HCT116 (cell line): ENCODE data around the gene PTGER1. TPM values are rescaled to one million over a fixed set of nuclear protein-coding genes. Genes with fewer than 3 reads are reported as not detected.

Experiments
- ATAC-seq: fragments of 200-7000 bp; cut with Tn5 transposase; 2 replicates; pipeline ENCODE4 v1.9.1; 2020; ENCODE audit warnings: mild to moderate bottlenecking, moderate library complexity
- Bru-seq: library from RNA; stranded (reverse); fragments of 400-500 nt; gene quantifications from one replicate; lab custom pipeline; 2021; lab: Mats Ljungman, UMichigan
- BruChase-seq, 2 experiments: library from RNA; stranded (reverse); fragments of 400-500 nt; gene quantifications; one replicate each; lab custom pipeline; 2021; lab: Mats Ljungman, UMichigan
- BruUV-seq: library from RNA; stranded (reverse); fragments of 400-500 nt; replicated peaks from 2 replicates; lab custom pipeline; 2021; lab: Mats Ljungman, UMichigan
- CTCF ChIA-PET: fragments of 300-600 bp; sonication (Branson Sonifier 250); formaldehyde crosslinking; loops from one replicate; lab custom pipeline; 2021; ENCODE audit warnings: antibody characterized with exemption; lab: Charles Lee
- POLR2A ChIA-PET: fragments of 300-600, 350-600 bp; sonication (Branson Sonifier 250); formaldehyde crosslinking; loops from one replicate; lab custom pipeline; 2021; ENCODE audit warnings: antibody characterized with exemption; lab: Charles Lee
- RAD21 ChIA-PET, 2 experiments: fragments of 300-600 bp; sonication (Branson Sonifier 250); formaldehyde crosslinking; loops; one replicate each; lab custom pipeline; 2023; ENCODE audit warnings: low total read pairs in 2 of 2; ENCODE audit not compliant: uncharacterized antibody in 2 of 2, unreplicated experiment in 2 of 2, low non-redundant PET in 1 of 2; lab: Charles Lee
- DNase-seq: peaks from one replicate; pipeline ENCODE4 v3.0.0-alpha.2; 2010; ENCODE audit warnings: low read depth, low spot score
- H2AFZ ChIP-seq: fragments of 200-600 bp; shearing (Covaris generic), sonication (generic); 2 replicates; pipeline ENCODE4 v1.6.1; 2017; ENCODE audit warnings: low read depth, mixed run types, mixed read lengths, antibody characterized with exemption, low read length; ENCODE audit not compliant: poor library complexity, severe bottlenecking
- H3K27ac ChIP-seq: 2 replicates; pipeline ENCODE4 v1.5.1; 2012; ENCODE audit warnings: low read depth, low read length
- H3K27me3 ChIP-seq: fragments of 200-600 bp; sonication (generic); 2 replicates; pipeline ENCODE4 v1.6.1; 2016; ENCODE audit warnings: mixed run types, low read length, mixed read lengths; ENCODE audit not compliant: insufficient read depth
- H3K36me3 ChIP-seq, 2 experiments: fragments of 200-500 bp in 1 of 2; fragments of 200-600 bp in 1 of 2; sonication (Bioruptor generic) in 1 of 2; sonication (generic) in 1 of 2; 2 replicates each; pipeline versions ENCODE4 v1.5.1 to v1.6.1; 2014 to 2016; ENCODE audit warnings: low read length in 2 of 2, inconsistent platforms in 1 of 2, mixed read lengths in 1 of 2, mixed run types in 1 of 2; ENCODE audit not compliant: insufficient read depth in 2 of 2, control insufficient read depth in 1 of 2
- H3K4me1 ChIP-seq, 2 experiments: fragments of 200-600 bp in 1 of 2; sonication (generic) in 1 of 2; 2 replicates each; pipeline versions ENCODE4 v1.5.1 to v1.6.1; 2012 to 2017; ENCODE audit warnings: low read length in 2 of 2, inconsistent platforms in 1 of 2, mild to moderate bottlenecking in 1 of 2, mixed read lengths in 1 of 2, mixed run types in 1 of 2, moderate library complexity in 1 of 2; ENCODE audit not compliant: insufficient read depth in 2 of 2, control insufficient read depth in 1 of 2
- H3K4me2 ChIP-seq: fragments of 200-600 bp; sonication (generic); 2 replicates; pipeline ENCODE4 v1.6.1; 2017; ENCODE audit warnings: mixed run types, low read length, mixed read lengths
- H3K4me3 ChIP-seq, 2 experiments: fragments of 200-600 bp in 1 of 2; sonication (generic) in 1 of 2; replicated peaks in 1 of 2; 2 replicates each; pipeline ENCODE4 v1.5.1; 2011 to 2016; ENCODE audit warnings: low read length in 2 of 2, control low read depth in 1 of 2, low read depth in 1 of 2, mild to moderate bottlenecking in 1 of 2, mixed read lengths in 1 of 2, mixed run types in 1 of 2
- H3K79me2 ChIP-seq: fragments of 200-600 bp; sonication (generic); 2 replicates; pipeline ENCODE4 v1.6.1; 2017; ENCODE audit warnings: mild to moderate bottlenecking, mixed run types, low read length, moderate library complexity, mixed read lengths; ENCODE audit not compliant: insufficient read depth
- H3K9ac ChIP-seq: fragments of 200-600 bp; sonication (generic); 2 replicates; pipeline ENCODE4 v1.6.1; 2016; ENCODE audit warnings: low read length, mixed read lengths
- H3K9me2 ChIP-seq: fragments of 200-600 bp; sonication (generic), shearing (Covaris generic); 2 replicates; pipeline ENCODE4 v1.6.1; 2017; ENCODE audit warnings: mixed run types, mild to moderate bottlenecking, moderate library complexity; ENCODE audit not compliant: insufficient read depth
- H3K9me3 ChIP-seq, 2 experiments: fragments of 200-500 bp in 1 of 2; fragments of 200-600 bp in 1 of 2; sonication (Bioruptor generic) in 1 of 2; sonication (generic) in 1 of 2; 2 replicates each; pipeline ENCODE4 v1.6.1; 2014 to 2017; ENCODE audit warnings: low read length in 2 of 2, mixed read lengths in 2 of 2, inconsistent platforms in 1 of 2, low read depth in 1 of 2, mild to moderate bottlenecking in 1 of 2, mixed run types in 1 of 2, moderate library complexity in 1 of 2; ENCODE audit not compliant: control insufficient read depth in 1 of 2, insufficient read depth in 1 of 2
- H4K20me1 ChIP-seq: fragments of 200-600 bp; sonication (generic), shearing (Covaris generic); 2 replicates; pipeline ENCODE4 v1.6.1; 2017; ENCODE audit warnings: mixed run types, mild to moderate bottlenecking, moderate library complexity; ENCODE audit not compliant: insufficient read depth
- CBX3 ChIP-seq: IDR thresholded peaks from 2 replicates; pipeline ENCODE4 v1.6.1; 2012; ENCODE audit warnings: low read depth
- FOSL1 ChIP-seq: IDR thresholded peaks from 2 replicates; pipeline ENCODE4 v1.6.1; 2012; ENCODE audit warnings: low read depth
- ZFX ChIP-seq: fragments of 450-650 bp; IDR thresholded peaks from 2 replicates; pipeline ENCODE4 v1.6.1; 2017
- intact Hi-C: fragments of 100-400 bp; cut with micrococcal nuclease; formaldehyde crosslinking; loops from 2 replicates; pipeline ENCODE4 v1.10.0; 2022
- long read RNA-seq: library from polyadenylated mRNA; unstranded; transcript quantifications from one replicate; pipeline ENCODE4 v2.0.0, GENCODE V29; 2021; ENCODE audit not compliant: unreplicated experiment
- polyA plus RNA-seq: library from polyadenylated mRNA; unstranded; fragments of >200 nt; gene quantifications from 2 replicates; pipeline ENCODE4 v1.2.1, GENCODE V29; 2012; ENCODE audit warnings: missing spikeins
- total RNA-seq: library from RNA; stranded (reverse); gene quantifications from one replicate; pipeline ENCODE4 v1.2.1, GENCODE V29; 2021; ENCODE audit not compliant: unreplicated experiment
- TF ChIP-seq, protein P1 (sequence below), 3 experiments: fragments of 200-600 bp in 1 of 3; sonication (generic) in 1 of 3; IDR thresholded peaks in 2 of 3; conservative IDR thresholded peaks in 1 of 3; 2 replicates each; pipeline ENCODE4 v1.5.1; 2012 to 2017; ENCODE audit warnings: low read depth in 2 of 3, low read length in 2 of 3, antibody characterized with exemption in 1 of 3, borderline replicate concordance in 1 of 3, control low read depth in 1 of 3, mild to moderate bottlenecking in 1 of 3, mixed read lengths in 1 of 3, mixed run types in 1 of 3, moderate library complexity in 1 of 3; ENCODE audit not compliant: insufficient read depth in 1 of 3

Gene PTGER1, protein sequence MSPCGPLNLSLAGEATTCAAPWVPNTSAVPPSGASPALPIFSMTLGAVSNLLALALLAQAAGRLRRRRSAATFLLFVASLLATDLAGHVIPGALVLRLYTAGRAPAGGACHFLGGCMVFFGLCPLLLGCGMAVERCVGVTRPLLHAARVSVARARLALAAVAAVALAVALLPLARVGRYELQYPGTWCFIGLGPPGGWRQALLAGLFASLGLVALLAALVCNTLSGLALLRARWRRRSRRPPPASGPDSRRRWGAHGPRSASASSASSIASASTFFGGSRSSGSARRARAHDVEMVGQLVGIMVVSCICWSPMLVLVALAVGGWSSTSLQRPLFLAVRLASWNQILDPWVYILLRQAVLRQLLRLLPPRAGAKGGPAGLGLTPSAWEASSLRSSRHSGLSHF
- total RNA-seq (1.1 TPM), Bru-seq, nascent RNA (percentile 27 among the genes with signal in this experiment), BruChase-seq, experiment 1, labeled RNA remaining after a 6-hour chase (percentile 44 among the genes with signal in this experiment), BruChase-seq, experiment 2, labeled RNA remaining after a 2-hour chase (percentile 43 among the genes with signal in this experiment)
- 0.47 and 0.55 TPM in 2 replicates for polyA plus RNA-seq
- long read RNA-seq: 0 reads

- Histone ChIP-seq H4K20me1 (no peaks in the 10 kb centered on the region), H3K9me2 (no peaks in the 10 kb centered on the region), H3K27ac (peak within 1 kb of the TSS; percentile 51; the same call in 1 of the 2 replicates), H3K27me3 (no peaks in the 10 kb centered on the region), H3K36me3 (peaks cover 9 to 10% of the 10 kb centered on the region in 2 experiments; a peak in 3 of 4 replicates), H2AFZ (no peak within 1 kb of the TSS), H3K4me2 (peak within 1 kb of the TSS; percentile 72), H3K9ac (peak within 1 kb of the TSS; percentile 45), H3K4me1 (peaks cover 22 to 46% of the 10 kb centered on the region in 2 experiments; a peak in 3 of 4 replicates), H3K9me3 (no peaks in the 10 kb centered on the region), H3K79me2 (no peaks in the 10 kb centered on the region; the same call in 1 of the 2 replicates), H3K4me3 (peak within 1 kb of the TSS; percentile 11 to 16; a peak in 1 of 4 replicates)
- peak; percentile 21 for DNase-seq
- ATAC-seq: peak; percentile 44
- no TSS peak for BruUV-seq
- ChIA-PET RAD21 (interaction anchor here in 1 of 2 experiments (0.7 kb wide), 1 partner anchor 339 kb away, joined by 4 read pairs; the partner anchor contains the start of gene ASF1B), CTCF (interaction anchor here (0.6 to 0.9 kb wide), 3 partner anchors 10 to 896 kb away, joined by 3 to 4 read pairs (median 3); no protein-coding TSS in a partner anchor), POLR2A (no interaction called here)
- TF ChIP-seq CBX3 (no peak), FOSL1 (0 out of 2 replicates have a peak, but pooled peaks have one; percentile 0), ZFX (peak; percentile 8; the same call in 1 of the 2 replicates)
- TF ChIP-seq, protein P1, sequence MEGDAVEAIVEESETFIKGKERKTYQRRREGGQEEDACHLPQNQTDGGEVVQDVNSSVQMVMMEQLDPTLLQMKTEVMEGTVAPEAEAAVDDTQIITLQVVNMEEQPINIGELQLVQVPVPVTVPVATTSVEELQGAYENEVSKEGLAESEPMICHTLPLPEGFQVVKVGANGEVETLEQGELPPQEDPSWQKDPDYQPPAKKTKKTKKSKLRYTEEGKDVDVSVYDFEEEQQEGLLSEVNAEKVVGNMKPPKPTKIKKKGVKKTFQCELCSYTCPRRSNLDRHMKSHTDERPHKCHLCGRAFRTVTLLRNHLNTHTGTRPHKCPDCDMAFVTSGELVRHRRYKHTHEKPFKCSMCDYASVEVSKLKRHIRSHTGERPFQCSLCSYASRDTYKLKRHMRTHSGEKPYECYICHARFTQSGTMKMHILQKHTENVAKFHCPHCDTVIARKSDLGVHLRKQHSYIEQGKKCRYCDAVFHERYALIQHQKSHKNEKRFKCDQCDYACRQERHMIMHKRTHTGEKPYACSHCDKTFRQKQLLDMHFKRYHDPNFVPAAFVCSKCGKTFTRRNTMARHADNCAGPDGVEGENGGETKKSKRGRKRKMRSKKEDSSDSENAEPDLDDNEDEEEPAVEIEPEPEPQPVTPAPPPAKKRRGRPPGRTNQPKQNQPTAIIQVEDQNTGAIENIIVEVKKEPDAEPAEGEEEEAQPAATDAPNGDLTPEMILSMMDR (IDR thresholded peaks at IDR 0.05 in 2 of 3, conservative IDR thresholded peaks at IDR 0.05 in 1 of 3; ENCODE audit: borderline replicate concordance in 1 of 3, insufficient read depth in 1 of 3, low read depth in 2 of 3, low read length in 2 of 3): peak; percentile 5 to 51 (median 44); a peak in 4 of 6 replicates
- intact Hi-C loops: no loop called here
Measured at GRCh38 chr19:14475251-14476073, at the start of gene PTGER1. PTGER1 (minus strand) TSS chr19:14475354; CDS start chr19:14474320, 1,034 bp downstream.
